Adrenal gland (tissue), 5 donors: ENCODE data around the gene NDUFA11.

Experiments used
- POLR2A ChIP-seq, 2 donors: fragments of 450-650 bp; IDR thresholded peaks; one replicate each; pipeline ENCODE4 v1.6.1; 2017; ENCODE audit warnings: antibody characterized with exemption in 2 of 2, mild to moderate bottlenecking in 2 of 2, moderate library complexity in 1 of 2
- TF ChIP-seq, protein P1 (sequence below), 6 experiments: fragments of 450-650 bp in 4 of 6; fragments of 200-600 bp in 2 of 6; sonication (generic) in 1 of 6; IDR thresholded peaks; 1 replicate in 5 of 6; 2 replicates in 1 of 6; pipeline versions ENCODE4 v1.5.1 to v1.8.0; 2016 to 2021; ENCODE audit warnings: antibody characterized with exemption in 6 of 6, mild to moderate bottlenecking in 2 of 6, moderate library complexity in 1 of 6
- donor health status: DM: no; HTN: no; CAD: no.

DNA sequence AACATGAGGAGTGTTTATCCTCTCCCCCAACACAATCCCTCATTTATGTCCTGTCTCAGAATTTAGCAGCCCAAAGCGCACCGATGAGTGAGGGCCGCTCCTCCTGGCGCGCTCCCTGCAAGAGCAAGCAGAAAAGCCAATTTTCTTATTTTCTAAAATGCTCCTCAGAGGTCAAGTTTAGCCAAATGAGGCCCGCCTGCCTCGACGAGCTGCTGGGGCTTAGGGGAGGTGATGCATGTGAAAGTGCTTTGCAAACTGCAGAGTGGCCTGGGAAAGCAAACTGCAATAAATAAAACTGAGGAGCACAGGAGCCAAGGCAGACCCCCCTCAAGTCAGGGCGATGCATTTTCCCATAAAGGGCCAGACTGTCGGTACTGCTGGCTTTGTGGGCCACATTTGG is 39.5 kb upstream of the NDUFA11 start:
- TF ChIP-seq, protein P1, sequence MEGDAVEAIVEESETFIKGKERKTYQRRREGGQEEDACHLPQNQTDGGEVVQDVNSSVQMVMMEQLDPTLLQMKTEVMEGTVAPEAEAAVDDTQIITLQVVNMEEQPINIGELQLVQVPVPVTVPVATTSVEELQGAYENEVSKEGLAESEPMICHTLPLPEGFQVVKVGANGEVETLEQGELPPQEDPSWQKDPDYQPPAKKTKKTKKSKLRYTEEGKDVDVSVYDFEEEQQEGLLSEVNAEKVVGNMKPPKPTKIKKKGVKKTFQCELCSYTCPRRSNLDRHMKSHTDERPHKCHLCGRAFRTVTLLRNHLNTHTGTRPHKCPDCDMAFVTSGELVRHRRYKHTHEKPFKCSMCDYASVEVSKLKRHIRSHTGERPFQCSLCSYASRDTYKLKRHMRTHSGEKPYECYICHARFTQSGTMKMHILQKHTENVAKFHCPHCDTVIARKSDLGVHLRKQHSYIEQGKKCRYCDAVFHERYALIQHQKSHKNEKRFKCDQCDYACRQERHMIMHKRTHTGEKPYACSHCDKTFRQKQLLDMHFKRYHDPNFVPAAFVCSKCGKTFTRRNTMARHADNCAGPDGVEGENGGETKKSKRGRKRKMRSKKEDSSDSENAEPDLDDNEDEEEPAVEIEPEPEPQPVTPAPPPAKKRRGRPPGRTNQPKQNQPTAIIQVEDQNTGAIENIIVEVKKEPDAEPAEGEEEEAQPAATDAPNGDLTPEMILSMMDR (IDR thresholded peaks at IDR 0.05): no peak
- TF ChIP-seq POLR2A (IDR thresholded peaks at IDR 0.05): no peak
